ENCODE results near the gene STYX. TPM values are rescaled to one million over a fixed set of nuclear protein-coding genes. Genes with fewer than 3 reads are reported as not detected.

The STYX gene
- total and polyA plus RNA-seq, 2 of the 8 experiments (the other 6 are each of a cell fraction or from before 2014, with no cell fraction given), result 8.3 to 29.0 TPM

- TF ChIP-seq SIN3A (conservative IDR thresholded peaks at IDR 0.05 in 1 of 2, IDR thresholded peaks at IDR 0.05 in 1 of 2; ENCODE audit: low read depth in 1 of 2, low read length in 2 of 2) (peak; percentile 15 to 58; a peak in 1 of 4 replicates), YY1 (IDR thresholded peaks at IDR 0.05; ENCODE audit: low read depth, low read length) (peak; percentile 79), HDAC2 (IDR thresholded peaks at IDR 0.05; ENCODE audit: borderline replicate concordance in 1 of 2, low read depth in 2 of 2, low read length in 2 of 2) (no peak), POLR2A (IDR thresholded peaks at IDR 0.05; ENCODE audit: control extremely low read depth in 1 of 2, low read depth in 2 of 2, low read length in 2 of 2) (peak; percentile 91 to 94), FOSL1 (IDR thresholded peaks at IDR 0.05; ENCODE audit: insufficient read depth, low read depth, low read length) (no peak), CBX5 (IDR thresholded peaks at IDR 0.05; ENCODE audit: low read depth, low read length) (no peak), CBX8 (IDR thresholded peaks at IDR 0.05; ENCODE audit: borderline replicate concordance, low read depth, low read length) (no peak), POLR2AphosphoS5 (IDR thresholded peaks at IDR 0.05; ENCODE audit: low read depth, low read length) (peak; percentile 92), RAD21 (IDR thresholded peaks at IDR 0.05 in 1 of 2, conservative IDR thresholded peaks at IDR 0.05 in 1 of 2; ENCODE audit: low read depth in 2 of 2, low read length in 2 of 2) (0 out of 4 replicates have a peak, but pooled peaks of 1 of the 2 experiments have one; percentile 3), ASH2L (IDR thresholded peaks at IDR 0.05; ENCODE audit: low read length) (peak; percentile 96), TAF1 (IDR thresholded peaks at IDR 0.05; ENCODE audit: low read depth, low read length) (peak; percentile 83), CTCF (IDR thresholded peaks at IDR 0.05; ENCODE audit: control extremely low read depth in 1 of 3, insufficient read depth in 1 of 3, low read depth in 1 of 3, low read length in 3 of 3) (peak in 1 of 3 experiments; percentile 2; a peak in 1 of 4 replicates), TAF7 (optimal IDR thresholded peaks at IDR 0.05; ENCODE audit: borderline replicate concordance, low read depth, low read length) (peak; percentile 39), KDM4A (IDR thresholded peaks at IDR 0.05; ENCODE audit: low read depth, low read length, severe bottlenecking) (peak; percentile 89)
Observed at GRCh38 chr14:52729925-52730708, at the start of gene STYX (continued).

Data from H1 (cell line).